Adrenal gland (tissue), 12 donors: ENCODE results near the gene SCFD2. TPM values are rescaled to one million over a fixed set of nuclear protein-coding genes. Genes with fewer than 3 reads are reported as not detected.

ENCODE experiments used
- DNase-seq, 7 donors: peaks; one replicate each; pipeline ENCODE4 v3.0.0-alpha.2; 2019 to 2020
- H3K27ac ChIP-seq, 5 donors: fragments of 200-600 bp; sonication (generic) in 4 of 5; 1 replicate in 3 of 5; 2 replicates in 2 of 5; pipeline versions ENCODE4 v1.5.1 to v1.8.0; 2016 to 2020; ENCODE audit warnings: mild to moderate bottlenecking in 1 of 5
- H3K27me3 ChIP-seq: fragments of 200-600 bp; 2 replicates; pipeline ENCODE4 v1.8.0; 2021
- H3K36me3 ChIP-seq, 2 donors: fragments of 200-600 bp; replicated peaks in 1 of 2; 1 replicate in 1 of 2; 2 replicates in 1 of 2; pipeline versions ENCODE4 v1.5.1 to v1.8.0; 2018 to 2022
- H3K4me1 ChIP-seq, 2 donors: fragments of 200-600 bp; replicated peaks in 1 of 2; 1 replicate in 1 of 2; 2 replicates in 1 of 2; pipeline versions ENCODE4 v1.5.1 to v1.8.0; 2018 to 2021
- H3K4me3 ChIP-seq, 4 donors: fragments of 200-600 bp; sonication (generic) in 3 of 4; one replicate each; pipeline ENCODE4 v1.5.1; 2016 to 2018
- H3K9me3 ChIP-seq, 3 donors: fragments of 200-600 bp; sonication (generic) in 1 of 3; replicated peaks in 1 of 3; 1 replicate in 2 of 3; 2 replicates in 1 of 3; pipeline versions ENCODE4 v1.5.1 to v1.8.0; 2016 to 2021
- POLR2A ChIP-seq, 2 donors: fragments of 450-650 bp; IDR thresholded peaks; one replicate each; pipeline ENCODE4 v1.6.1; 2017; ENCODE audit warnings: antibody characterized with exemption in 2 of 2, mild to moderate bottlenecking in 2 of 2, moderate library complexity in 1 of 2
- WGBS, 4 donors: extraction: QIAGEN DNeasy Blood & Tissue Kit in 2 of 4; methylation state at CpG; one replicate each; pipeline versions ENCODE4 v1.1.5 to v1.1.7; 2013 to 2017; 5-methylcytosine and 5-hydroxymethylcytosine counted together
- intact Hi-C, 2 donors: fragments of 100-400 bp; cut with DNase I; formaldehyde crosslinking; loops; one replicate each; pipeline versions ENCODE4 v1.14.1 to v1.15.0; 2022 to 2023
- polyA plus RNA-seq, 3 donors: library from polyadenylated mRNA; stranded (reverse); fragments of 200-250 nt in 2 of 3; fragments of 350-450 nt in 1 of 3; fragmentation: Illumina TruSeq in 1 of 3; extraction: RNeasy Lipid Tissue Mini Kit (QIAGEN cat#74804) in 1 of 3; gene quantifications; one replicate each; pipeline ENCODE4 v1.2.3, GENCODE V29; 2013 to 2014
- total RNA-seq, 9 donors: library from RNA; depleted of rRNA in 4 of 9; stranded (reverse); fragments of >200 nt in 4 of 9; fragments of 120-200 nt in 1 of 9; fragmentation: NEBNext Ultra II Directional in 1 of 9; extraction: Animal tissue kit (Norgen Biotek cat#: 25700) in 1 of 9; gene quantifications; one replicate each; pipeline versions ENCODE4 v1.1.0 to v1.2.4, GENCODE V29; 2013 to 2023
- TF ChIP-seq, protein P1 (sequence below), 6 experiments: fragments of 450-650 bp in 4 of 6; fragments of 200-600 bp in 2 of 6; sonication (generic) in 1 of 6; IDR thresholded peaks; 1 replicate in 5 of 6; 2 replicates in 1 of 6; pipeline versions ENCODE4 v1.5.1 to v1.8.0; 2016 to 2021; ENCODE audit warnings: antibody characterized with exemption in 6 of 6, mild to moderate bottlenecking in 2 of 6, moderate library complexity in 1 of 6
- donor health status: healthy with polysubstance abuse.
- donor health status: Bipolar disorder and iron deficiency.
- donor health status: DM: yes; HTN: yes; CAD: no.
- donor health status: DM: no; HTN: no; CAD: no.
- donor health status: DM: no; HTN: no; CAD: no.
- donor health status: DM: yes; HTN: yes; CAD: no.

Gene SCFD2
- total and polyA plus RNA-seq, 12 donors = 5.2 to 34.9 (median 23.4) TPM

- intact Hi-C loops = loop anchor here in 1 of 2 donors (10.0 kb wide), 2 partner anchors 435 to 615 kb away; no protein-coding TSS in a partner anchor
- Histone ChIP-seq H3K36me3 (no peaks in the 10 kb centered on the region), H3K4me3 (no peak overlapping the region), H3K27me3 (no peaks in the 10 kb centered on the region), H3K9me3 (no peaks in the 10 kb centered on the region), H3K4me1 (peaks cover 17 to 37% of the 10 kb centered on the region in 2 donors), H3K27ac (no peak overlapping the region)
- no peak for DNase-seq
- no peak for TF ChIP-seq POLR2A (IDR thresholded peaks at IDR 0.05)
- TF ChIP-seq, protein P1, sequence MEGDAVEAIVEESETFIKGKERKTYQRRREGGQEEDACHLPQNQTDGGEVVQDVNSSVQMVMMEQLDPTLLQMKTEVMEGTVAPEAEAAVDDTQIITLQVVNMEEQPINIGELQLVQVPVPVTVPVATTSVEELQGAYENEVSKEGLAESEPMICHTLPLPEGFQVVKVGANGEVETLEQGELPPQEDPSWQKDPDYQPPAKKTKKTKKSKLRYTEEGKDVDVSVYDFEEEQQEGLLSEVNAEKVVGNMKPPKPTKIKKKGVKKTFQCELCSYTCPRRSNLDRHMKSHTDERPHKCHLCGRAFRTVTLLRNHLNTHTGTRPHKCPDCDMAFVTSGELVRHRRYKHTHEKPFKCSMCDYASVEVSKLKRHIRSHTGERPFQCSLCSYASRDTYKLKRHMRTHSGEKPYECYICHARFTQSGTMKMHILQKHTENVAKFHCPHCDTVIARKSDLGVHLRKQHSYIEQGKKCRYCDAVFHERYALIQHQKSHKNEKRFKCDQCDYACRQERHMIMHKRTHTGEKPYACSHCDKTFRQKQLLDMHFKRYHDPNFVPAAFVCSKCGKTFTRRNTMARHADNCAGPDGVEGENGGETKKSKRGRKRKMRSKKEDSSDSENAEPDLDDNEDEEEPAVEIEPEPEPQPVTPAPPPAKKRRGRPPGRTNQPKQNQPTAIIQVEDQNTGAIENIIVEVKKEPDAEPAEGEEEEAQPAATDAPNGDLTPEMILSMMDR (IDR thresholded peaks at IDR 0.05) = no peak
- 26 to 52% (median 38%) methylated on average over 3 of the region's 3 CpGs for WGBS, 4 donors
These were observed 376.0 kb downstream of the SCFD2 start for GRCh38 chr4:52989865-52990264.

GRCh38 chr4:52987392-52988056 is 378.3 kb downstream of the SCFD2 start:
- Histone ChIP-seq H3K4me3 (no peak overlapping the region), H3K27ac (peak overlapping the region in 2 of 5 donors; percentile 39 to 48), H3K27me3 (no peaks in the 10 kb centered on the region), H3K36me3 (no peaks in the 10 kb centered on the region), H3K9me3 (no peaks in the 10 kb centered on the region), H3K4me1 (peaks cover 17 to 47% of the 10 kb centered on the region in 2 donors)
- 61 to 72% (median 67%) methylated on average over 5 of the region's 5 CpGs for WGBS, 4 donors
- TF ChIP-seq, protein P1 (IDR thresholded peaks at IDR 0.05) = no peak
- no peak for TF ChIP-seq POLR2A (IDR thresholded peaks at IDR 0.05)
- DNase-seq = peak in 2 of 7 donors; percentile 27
- intact Hi-C loops = loop anchor here in 1 of 2 donors (10.0 kb wide), 2 partner anchors 433 to 613 kb away; no protein-coding TSS in a partner anchor

DNA sequence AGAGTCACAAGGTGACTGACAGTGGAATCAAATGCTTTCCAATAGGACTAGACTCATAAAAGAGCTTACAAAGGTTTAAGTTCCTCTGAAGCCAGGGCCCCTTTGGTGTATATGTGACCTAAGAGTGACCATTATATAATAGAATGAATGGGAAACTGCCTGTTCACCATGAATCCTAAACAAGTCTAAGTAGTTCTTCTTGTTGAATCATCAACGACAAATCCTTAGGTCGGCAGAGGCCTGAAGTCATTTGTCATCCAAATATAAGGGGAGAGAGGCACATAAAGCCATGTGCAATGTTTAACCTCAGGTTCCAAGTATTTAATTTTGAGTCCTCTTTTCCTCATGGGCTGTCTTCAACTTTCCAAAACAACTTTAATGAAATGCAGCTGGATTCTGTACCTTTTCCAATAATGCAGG is 381.4 kb downstream of the SCFD2 start:
- Histone ChIP-seq H3K9me3 (no peaks in the 10 kb centered on the region), H3K4me1 (peaks cover 19 to 39% of the 10 kb centered on the region in 2 donors), H3K27ac (peak overlapping the region in 1 of 5 donors; percentile 17), H3K36me3 (no peaks in the 10 kb centered on the region), H3K27me3 (no peaks in the 10 kb centered on the region), H3K4me3 (no peak overlapping the region)
- TF ChIP-seq, protein P1 (IDR thresholded peaks at IDR 0.05) = no peak
- TF ChIP-seq POLR2A (IDR thresholded peaks at IDR 0.05) = no peak
- 34 to 66% (median 36%) methylated on average over 2 of the region's 2 CpGs for WGBS, 4 donors
- no peak for DNase-seq
- intact Hi-C loops = loop anchor here (5.0 to 10.0 kb wide), 4 partner anchors 430 to 747 kb away; no protein-coding TSS in a partner anchor

DNA sequence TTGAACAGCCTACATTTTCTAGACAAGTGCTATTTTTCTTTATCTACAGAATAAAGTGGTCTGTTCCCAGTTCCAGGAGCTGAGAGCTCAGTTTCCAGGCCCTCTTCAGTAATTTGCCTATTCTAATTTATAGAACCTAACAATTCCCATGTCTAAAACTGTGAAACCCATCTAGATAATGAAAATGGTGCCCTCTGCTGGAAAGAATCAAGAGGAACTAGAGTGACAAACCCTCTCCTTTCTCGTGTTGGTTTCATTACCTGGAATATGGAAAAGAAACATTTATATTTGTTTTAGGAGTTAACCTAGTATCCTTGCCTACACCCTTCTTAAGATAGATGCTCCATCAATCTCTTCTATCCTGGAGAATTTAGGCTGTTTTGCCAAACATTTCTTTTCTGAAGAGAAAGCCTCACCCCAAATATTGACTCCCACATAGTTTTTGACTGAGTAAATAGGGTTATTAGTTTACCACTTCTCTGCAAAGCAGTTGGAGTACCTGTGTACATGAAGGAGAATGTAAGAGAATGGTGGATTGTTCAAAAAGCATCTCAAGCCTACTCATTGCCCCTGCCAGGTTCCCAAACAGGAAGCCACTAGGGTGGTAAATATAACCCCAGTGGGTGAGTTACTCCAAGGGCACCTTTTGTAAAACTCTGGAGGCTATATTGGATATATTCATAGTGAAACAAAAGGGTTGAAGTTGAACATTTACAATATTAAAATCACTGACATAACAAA is 382.1 kb downstream of the SCFD2 start:
- peak overlapping the region in 2 of 5 donors; percentile 3 to 17 for H3K27ac ChIP-seq

More for the DNA sequence above, 382.1 kb downstream of the SCFD2 start:
- Histone ChIP-seq H3K4me3 (no peak overlapping the region), H3K9me3 (no peaks in the 10 kb centered on the region), H3K4me1 (peaks cover 15 to 36% of the 10 kb centered on the region in 2 donors), H3K27me3 (no peaks in the 10 kb centered on the region), H3K36me3 (no peaks in the 10 kb centered on the region)
- intact Hi-C loops = loop anchor here (2.0 to 10.0 kb wide), 5 partner anchors 429 to 746 kb away; no protein-coding TSS in a partner anchor
- TF ChIP-seq, protein P1 (IDR thresholded peaks at IDR 0.05) = peak; percentile 62 to 76 (median 72)
- TF ChIP-seq POLR2A (IDR thresholded peaks at IDR 0.05) = no peak
- DNase-seq = peak in 1 of 7 donors; percentile 27
- WGBS, 4 donors = 0 to 2% (median 0%) methylated on average over 1 of the region's 1 CpG
